Lung microvascular endothelial cell (primary cell): Measurements from ENCODE around the gene MPP2. TPM values are rescaled to one million over a fixed set of nuclear protein-coding genes. Genes with fewer than 3 reads are reported as not detected.
A peak's percentile ranks its signal among the peaks of the same experiment; 100 is the strongest.
"Not testable (repeated sequence)": the region's sequence is repeated elsewhere in the genome, so short reads cannot be mapped to it uniquely, and the experiment has no call there.

Source experiments
- DNase-seq, 2 donors: peaks; one replicate each; pipeline versions ENCODE4 v3.0.0 to v3.0.0-alpha.2; 2010; ENCODE audit warnings: low read depth in 2 of 2
- total RNA-seq: library from RNA; depleted of rRNA; stranded (reverse); fragments of >200 nt; gene quantifications from 2 replicates; pipeline ENCODE4 v1.2.1, GENCODE V29; 2014

Gene MPP2
- total RNA-seq, 1 donor from 2014 or later = under 0.01 TPM

- no peak for DNase-seq
Observed at GRCh38 chr17:43846963-43847371, 60.4 kb downstream of the MPP2 start, which contains the start of gene CD300LG. TSS of gene CD300LG (plus strand) at chr17:43847176. CDS start at chr17:43847217, 41 bp downstream.

DNA sequence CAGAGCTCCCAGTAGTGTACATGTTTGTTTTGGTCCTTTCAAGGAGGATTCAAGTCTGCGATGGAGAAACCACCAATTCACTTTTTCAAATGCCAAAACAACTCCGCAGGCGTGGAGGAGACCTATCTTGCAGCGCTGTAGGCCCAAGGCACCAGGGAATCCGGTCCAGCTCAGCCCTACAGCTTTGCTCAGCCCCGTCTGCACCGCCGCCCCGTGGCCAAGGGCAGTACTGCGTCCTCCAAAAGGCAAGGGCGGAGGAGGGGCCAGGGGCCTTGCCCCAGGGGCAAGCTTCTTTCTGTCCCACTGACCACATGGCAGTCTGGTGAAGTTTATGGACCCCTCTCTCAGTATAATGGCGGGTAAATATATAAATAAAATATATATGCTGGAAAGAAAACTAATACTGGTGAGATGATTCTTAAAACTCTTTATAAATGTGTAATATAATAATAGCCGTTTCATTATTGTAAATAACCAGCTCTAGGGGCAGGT lies 61.1 kb downstream of the MPP2 start:
- peak; percentile 67 to 72 for DNase-seq

DNA sequence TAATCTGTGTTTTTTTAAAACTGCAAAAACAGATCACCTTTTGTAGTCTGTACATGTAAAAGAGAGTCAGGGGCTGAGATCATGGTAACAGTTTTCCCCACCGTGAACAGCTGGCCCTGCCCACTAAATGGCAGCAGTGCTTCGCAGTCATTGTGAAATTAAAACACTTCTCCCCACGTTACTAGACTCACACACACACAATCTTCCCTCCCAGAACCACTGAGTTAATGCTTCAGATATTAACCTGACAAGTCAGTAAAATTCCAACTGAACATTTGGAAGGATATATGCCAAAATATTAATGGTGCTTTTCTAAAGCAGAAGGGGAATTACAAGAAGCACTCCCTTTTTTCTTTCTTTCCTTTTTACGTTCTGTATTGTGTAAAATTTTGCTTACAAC lies 61.6 kb downstream of the MPP2 start:
- no peak for DNase-seq

GRCh38 chr17:43844241-43844640 lies 63.1 kb downstream of the MPP2 start:
- DNase-seq = no peak

DNA sequence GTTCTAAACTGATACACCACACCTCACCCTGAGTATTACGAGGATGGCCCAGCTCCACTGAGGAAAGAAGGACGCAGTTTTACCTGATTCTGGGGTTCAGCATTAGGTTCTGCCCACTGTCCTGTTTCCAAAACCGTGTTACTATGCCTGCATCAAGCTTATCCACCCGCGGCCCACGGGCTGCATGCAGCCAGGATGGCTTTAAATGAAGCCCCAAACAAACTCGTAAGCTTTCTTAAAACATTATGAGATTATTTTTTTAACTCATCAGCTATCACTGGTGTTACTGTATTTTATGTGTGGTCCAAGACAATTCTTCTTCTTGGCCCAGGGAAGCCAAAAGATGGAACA lies 64.4 kb downstream of the MPP2 start:
- DNase-seq = no peak

- not testable (repeated sequence) for DNase-seq
Observed at GRCh38 chr17:43842091-43842974, 65.0 kb downstream of the MPP2 start.

DNA sequence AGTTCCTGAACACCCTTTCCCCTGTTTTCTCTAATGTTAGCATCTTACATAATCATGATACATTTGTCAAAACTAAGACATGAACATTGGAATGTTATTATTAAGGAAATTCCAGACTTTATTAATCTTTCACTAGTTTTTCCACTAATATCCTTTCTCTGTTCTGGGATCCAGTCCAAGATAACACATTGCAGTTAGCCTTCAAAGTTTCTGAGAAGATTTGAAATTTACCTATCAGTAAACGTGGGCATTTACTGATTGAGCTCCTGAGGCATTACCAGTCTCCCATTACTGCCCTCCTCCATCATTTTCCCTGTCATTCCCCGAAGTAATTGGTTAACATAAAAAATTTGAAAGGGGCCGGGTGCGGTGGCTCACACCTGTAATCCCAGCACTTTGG lies 66.1 kb downstream of the MPP2 start:
- DNase-seq = no peak

DNA sequence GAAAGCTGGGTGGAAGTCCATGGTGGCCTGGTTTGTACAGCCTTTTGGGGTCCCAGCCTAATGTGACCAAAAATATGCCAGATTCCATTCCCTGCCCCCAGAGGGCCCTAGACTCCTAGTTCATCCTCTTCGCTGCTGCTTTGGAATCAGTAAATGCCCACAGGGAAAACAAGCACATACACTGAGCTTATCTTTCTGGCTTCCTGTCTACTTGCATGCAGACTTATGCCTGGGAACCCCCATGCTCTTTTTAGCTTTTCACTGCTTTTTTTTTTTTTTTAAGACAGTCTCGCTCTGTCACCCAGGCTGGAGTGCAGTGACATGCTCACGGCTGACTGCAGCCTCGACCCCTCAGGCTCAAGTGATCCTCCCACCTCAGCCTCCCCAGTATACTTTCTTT lies 66.5 kb downstream of the MPP2 start:
- peak; percentile 19 to 21 for DNase-seq

DNA sequence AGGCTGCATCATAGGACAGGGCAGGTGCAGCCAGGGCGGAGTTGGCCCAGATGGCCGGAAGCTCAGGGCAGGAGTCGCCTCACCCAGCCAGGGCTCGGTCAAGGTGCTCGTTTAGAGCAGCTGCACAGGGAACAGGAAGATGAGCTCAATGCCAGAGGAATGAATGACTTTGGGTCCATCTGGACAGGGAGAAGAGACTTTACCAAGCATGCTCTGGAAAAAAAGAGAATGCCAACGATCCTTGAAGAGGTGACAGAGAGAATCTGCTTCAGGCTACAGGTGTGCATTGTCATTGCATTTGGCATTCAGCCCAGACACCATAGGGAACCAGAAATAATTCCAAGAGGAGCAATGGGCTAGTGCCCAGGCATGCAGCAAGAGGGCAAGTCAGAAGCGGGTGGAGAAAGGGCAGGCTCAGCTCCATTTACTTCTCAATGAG lies 67.6 kb downstream of the MPP2 start:
- DNase-seq = peak in 1 of 2 donors; percentile 33

DNA sequence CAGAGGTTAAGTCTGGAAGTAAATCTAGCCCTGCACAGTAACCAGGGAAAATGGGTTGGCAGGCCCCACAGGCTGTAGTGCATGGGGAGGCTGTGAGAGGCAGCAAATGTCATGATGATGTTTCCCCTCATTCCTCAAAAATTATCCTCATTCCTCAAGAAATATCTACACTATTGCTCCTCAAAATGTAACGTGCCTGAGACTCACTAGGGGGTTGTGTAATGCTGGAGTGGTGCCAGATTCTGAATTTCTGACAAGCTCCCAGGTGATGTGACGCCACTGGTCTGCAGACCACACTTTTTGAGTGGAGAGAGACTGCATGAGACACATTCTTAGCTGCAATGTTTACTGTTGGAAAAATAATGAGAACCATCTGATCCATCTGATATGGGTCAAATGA lies 73.2 kb downstream of the MPP2 start:
- DNase-seq = no peak

GRCh38 chr17:43832976-43833829 lies 74.1 kb downstream of the MPP2 start, which contains the start of gene MPP3:
TSS of gene MPP3 (minus strand) at chr17:43833146. CDS start at chr17:43831906, 1,240 bp downstream.
- peak; percentile 38 to 57 for DNase-seq

DNA sequence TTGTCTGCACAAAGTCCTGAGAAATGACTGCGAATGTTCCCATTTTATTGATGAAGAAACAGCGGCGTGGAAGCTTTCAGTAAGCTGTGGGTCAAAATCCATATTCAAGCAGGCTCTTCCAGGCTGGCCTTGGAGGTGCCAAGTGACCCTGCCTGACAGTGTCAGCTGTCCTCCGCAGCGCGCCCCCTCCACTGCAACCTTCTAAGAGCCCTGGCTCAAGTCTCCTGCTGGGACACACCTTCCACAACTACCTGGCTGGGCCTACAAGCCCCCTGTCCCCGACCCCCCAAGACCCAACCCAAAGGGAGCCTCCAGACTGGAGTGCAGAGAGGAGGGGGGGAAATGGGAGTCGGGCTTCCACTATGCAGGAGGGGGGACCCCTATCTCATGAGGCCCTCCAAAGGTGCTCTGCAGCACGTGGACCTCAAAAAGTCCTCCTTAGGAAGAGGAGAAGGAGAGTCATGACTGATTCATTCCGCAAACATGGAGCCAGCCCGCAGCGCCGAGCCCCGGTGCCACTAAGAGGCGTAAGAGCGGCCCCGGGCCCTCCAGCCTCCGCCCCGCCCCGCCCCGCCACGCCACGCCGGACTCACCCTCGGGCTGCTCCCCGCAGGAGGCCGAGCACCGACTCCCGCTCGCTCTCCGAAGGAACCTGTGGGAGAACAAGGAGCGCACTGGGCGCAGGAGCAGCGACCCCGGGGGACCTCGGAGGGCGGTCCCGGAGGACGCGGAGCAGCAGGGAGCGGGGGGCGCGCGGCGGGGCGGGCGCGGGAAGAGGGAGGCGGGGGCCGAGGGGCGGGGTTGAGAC lies 75.0 kb downstream of the MPP2 start:
- peak; percentile 28 to 46 for DNase-seq

GRCh38 chr17:43831633-43832032 lies 75.7 kb downstream of the MPP2 start:
- DNase-seq = no peak

- DNase-seq = no peak
Observed at GRCh38 chr17:43830510-43831140, 76.7 kb downstream of the MPP2 start.

DNA sequence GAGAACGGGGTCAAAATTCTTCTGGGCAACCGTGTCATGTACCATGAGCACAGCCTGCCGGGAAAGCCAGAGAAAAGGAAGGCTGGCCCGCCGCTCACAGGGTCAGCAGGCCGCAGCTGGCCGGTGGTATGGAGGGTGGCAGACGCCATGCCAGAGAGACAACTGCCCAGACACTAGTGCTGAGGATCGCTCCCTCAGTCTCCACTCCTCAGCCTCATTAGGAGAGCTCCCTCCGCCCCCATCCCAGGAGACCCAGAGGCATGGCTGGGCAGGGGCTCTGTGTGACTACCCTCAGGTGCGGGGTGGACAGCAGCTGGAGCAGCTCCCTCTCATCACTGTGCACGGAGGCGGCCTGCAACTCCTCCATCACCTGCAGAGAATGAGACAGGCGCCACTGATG lies 77.6 kb downstream of the MPP2 start:
- DNase-seq = no peak

DNA sequence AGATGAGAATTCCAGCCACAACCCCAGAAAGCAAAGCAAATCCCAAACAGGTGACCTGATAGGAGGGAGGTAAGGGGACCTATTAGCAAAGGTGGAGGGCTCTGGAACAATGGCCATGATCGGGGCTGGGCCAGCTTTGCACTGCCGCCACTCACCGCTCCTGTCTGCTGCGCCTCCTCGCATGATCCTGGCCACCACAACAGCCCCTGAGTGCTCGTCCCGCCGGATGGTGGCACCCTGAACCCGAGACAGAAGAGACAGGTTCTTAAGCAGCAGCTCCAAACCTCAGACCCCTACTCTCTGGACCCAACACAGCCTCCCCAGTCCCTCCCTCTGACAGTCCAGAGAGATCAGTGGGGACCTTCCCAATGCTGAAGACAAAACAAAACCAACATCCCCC lies 79.7 kb downstream of the MPP2 start:
- DNase-seq = no peak

- DNase-seq = no peak
Observed at GRCh38 chr17:43826206-43826605, 81.1 kb downstream of the MPP2 start.

DNA sequence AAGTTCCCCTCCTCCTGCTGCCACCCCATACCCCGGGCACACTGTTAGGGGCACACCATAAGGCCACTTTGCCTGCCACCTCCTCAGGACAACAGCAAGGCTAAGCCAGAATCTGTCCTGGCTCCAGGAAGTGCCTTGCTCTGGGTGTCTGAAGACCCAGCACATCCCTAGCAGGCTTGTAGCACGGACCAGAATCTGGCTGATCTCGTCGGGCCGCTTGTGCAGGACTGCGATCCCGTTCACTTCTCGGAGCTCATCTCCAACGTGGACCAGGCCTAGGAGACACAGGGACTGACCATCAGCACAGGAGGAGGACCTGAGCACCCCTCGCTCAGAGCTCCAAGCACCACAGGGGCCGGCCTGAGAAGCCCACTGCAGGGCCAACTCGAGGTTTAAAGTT lies 81.8 kb downstream of the MPP2 start:
- DNase-seq = no peak
